HepG2 (cell line): ENCODE results near the gene VDR. TPM values are rescaled to one million over a fixed set of nuclear protein-coding genes. Genes with fewer than 3 reads are reported as not detected.
"Not testable (repeated sequence)": the region's sequence is repeated elsewhere in the genome, so short reads cannot be mapped to it uniquely, and the experiment has no call there.

ENCODE experiments used
- ATAC-seq: fragments of 200-7000 bp; cut with Tn5 transposase; 3 replicates; pipeline ENCODE4 v1.9.1; 2020; ENCODE audit warnings: mild to moderate bottlenecking, moderate library complexity
- BruUV-seq: library from RNA; stranded (reverse); fragments of 400-500 nt; replicated peaks from 2 replicates; lab custom pipeline; 2021; lab: Mats Ljungman, UMichigan
- CTCF ChIA-PET: fragments of 300-600 bp; formaldehyde crosslinking; extraction: SDS; loops from one replicate; lab custom pipeline; 2021; ENCODE audit warnings: low total read pairs, inconsistent platforms, low intra/inter-chr PET ratio; lab: Yijun Ruan, JAX
- POLR2A ChIA-PET: fragments of 350-600 bp; sonication (Branson Sonifier 250); formaldehyde crosslinking; loops from one replicate; lab custom pipeline; 2020; ENCODE audit warnings: antibody characterized with exemption, inconsistent platforms; lab: Yijun Ruan, JAX
- DNase-seq: peaks from one replicate; pipeline ENCODE4 v3.0.0-alpha.2; 2015; ENCODE audit warnings: low spot score
- FAIRE-seq: peaks from 3 replicates; lab custom pipeline; 2011; peaks lifted over from hg19 to GRCh38; lab: Jason Lieb, UNC
- H2AFZ ChIP-seq: one replicate; pipeline ENCODE4 v1.6.1; 2011; ENCODE audit warnings: low read length, inconsistent platforms
- H3K27ac ChIP-seq: fragments of 300-600 bp; 3 replicates; pipeline ENCODE4 v1.8.0; 2011; ENCODE audit warnings: mixed run types, mild to moderate bottlenecking, mixed read lengths, low read length, inconsistent platforms; ENCODE audit not compliant: insufficient read depth; ENCODE audit errors: extremely low read length
- H3K27me3 ChIP-seq, 2 experiments: fragments of 200-600 bp in 1 of 2; 2 replicates in 1 of 2; 3 replicates in 1 of 2; pipeline versions ENCODE4 v1.6.0 to v1.8.0; 2011; ENCODE audit warnings: low read length in 2 of 2, mild to moderate bottlenecking in 2 of 2, moderate library complexity in 2 of 2, inconsistent platforms in 1 of 2; ENCODE audit not compliant: insufficient read depth in 2 of 2, control insufficient read depth in 1 of 2
- H3K36me3 ChIP-seq, 2 experiments: fragments of 200-600 bp in 1 of 2; replicated peaks in 1 of 2; 2 replicates in 1 of 2; 3 replicates in 1 of 2; pipeline versions ENCODE4 v1.5.1 to v1.8.0; 2011; ENCODE audit warnings: low read length in 2 of 2, inconsistent platforms in 1 of 2; ENCODE audit not compliant: insufficient read depth in 2 of 2, control insufficient read depth in 1 of 2
- H3K4me1 ChIP-seq: 2 replicates; pipeline ENCODE4 v1.5.1; 2012; ENCODE audit warnings: low read length, inconsistent platforms; ENCODE audit not compliant: insufficient read depth
- H3K4me2 ChIP-seq: 2 replicates; pipeline ENCODE4 v1.6.0; 2011; ENCODE audit warnings: low read depth, low read length, inconsistent platforms
- H3K4me3 ChIP-seq, 3 experiments: fragments of 200-600 bp in 1 of 3; sonication (generic), shearing (Covaris generic) in 1 of 3; replicated peaks in 1 of 3; 2 replicates each; pipeline ENCODE4 v1.5.1; 2011 to 2016; ENCODE audit warnings: low read length in 3 of 3, inconsistent platforms in 2 of 3, low read depth in 2 of 3, mild to moderate bottlenecking in 2 of 3, control low read depth in 1 of 3, mixed read lengths in 1 of 3; ENCODE audit not compliant: insufficient read depth in 1 of 3
- H3K79me2 ChIP-seq: one replicate; pipeline ENCODE4 v1.6.1; 2011; ENCODE audit warnings: low read length, inconsistent platforms; ENCODE audit not compliant: insufficient read depth
- H3K9ac ChIP-seq: 2 replicates; pipeline ENCODE4 v1.6.0; 2011; ENCODE audit warnings: mild to moderate bottlenecking, low read depth, low read length, inconsistent platforms; ENCODE audit not compliant: insufficient read depth
- H3K9me3 ChIP-seq: 2 replicates; pipeline ENCODE4 v1.5.1; 2012; ENCODE audit warnings: mild to moderate bottlenecking, low read length
- H4K20me1 ChIP-seq: 2 replicates; pipeline ENCODE4 v1.6.0; 2011; ENCODE audit warnings: inconsistent platforms, mild to moderate bottlenecking, low read length, moderate library complexity; ENCODE audit not compliant: insufficient read depth
- KLF9 ChIP-seq: IDR thresholded peaks from 2 replicates; pipeline ENCODE4 v1.6.1; 2016; ENCODE audit warnings: low read depth
- PRDM15 ChIP-seq: sonication (generic); formaldehyde crosslinking; IDR thresholded peaks from 2 replicates; pipeline ENCODE4 v1.4.0; 2020; ENCODE audit warnings: missing genetic modification reagents
- RBM39 ChIP-seq: fragments of 200-400 bp; formaldehyde crosslinking; IDR thresholded peaks from one replicate; pipeline ENCODE4 v1.6.1; 2018; ENCODE audit warnings: antibody characterized with exemption, mild to moderate bottlenecking, low read depth, low read length; ENCODE audit not compliant: poor library complexity, severe bottlenecking
- ZMYM4 ChIP-seq: sonication (generic); formaldehyde crosslinking; IDR thresholded peaks from 2 replicates; pipeline ENCODE4 v1.8.1; 2023; ENCODE audit warnings: mild to moderate bottlenecking, missing genetic modification reagents
- ZNF33B ChIP-seq: sonication (generic); formaldehyde crosslinking; IDR thresholded peaks from 2 replicates; pipeline ENCODE4 v1.5.1; 2020; ENCODE audit warnings: mild to moderate bottlenecking, missing genetic modification reagents
- WGBS: methylation state at CpG from one replicate; pipeline ENCODE4 v1.1.6; 2017; ENCODE audit warnings: low lambda C conversion rate; 5-methylcytosine and 5-hydroxymethylcytosine counted together
- in situ Hi-C: cut with HindIII; loops from 2 replicates; pipeline ENCODE4 v1.10.0; 2017; ENCODE audit warnings: low pct_unique_long_range_greater_than_20kb; ENCODE audit not compliant: extremely low pct_ligation_motif_present
- intact Hi-C: fragments of 100-400 bp; cut with micrococcal nuclease; formaldehyde crosslinking; loops from one replicate; pipeline ENCODE4 v1.10.0; 2022; ENCODE audit not compliant: unreplicated experiment
- polyA plus RNA-seq, 8 experiments: library from polyadenylated mRNA; depleted of rRNA in 3 of 8; stranded (reverse) in 7 of 8; unstranded in 1 of 8; fragments of >200 nt; fragmentation: Illumina TruSeq in 4 of 8; extraction: Trizol in 4 of 8; gene quantifications; 2 replicates each; pipeline versions ENCODE4 v1.2.1 to v1.2.3, GENCODE V29; 2011 to 2016; ENCODE audit warnings: low read depth in 4 of 8, missing spikeins in 1 of 8, mixed read lengths in 1 of 8; ENCODE audit not compliant: insufficient read depth in 1 of 8
- total RNA-seq, 5 experiments: library from RNA; depleted of rRNA; stranded (reverse); fragments of >200 nt; fragmentation: Illumina TruSeq; extraction: Trizol; gene quantifications; 2 replicates each; pipeline ENCODE4 v1.2.3, GENCODE V29; 2016; ENCODE audit warnings: low read depth in 1 of 5
- TF ChIP-seq, protein P1 (sequence below): sonication (generic); formaldehyde crosslinking; conservative IDR thresholded peaks from 2 replicates; pipeline ENCODE4 v1.4.0; 2020; ENCODE audit warnings: missing genetic modification reagents
- TF ChIP-seq, protein P2 (sequence below): sonication (generic); formaldehyde crosslinking; IDR thresholded peaks from 2 replicates; pipeline ENCODE4 v1.5.1; 2020; ENCODE audit warnings: mild to moderate bottlenecking, missing genetic modification reagents, moderate library complexity

Gene VDR
- total and polyA plus RNA-seq, 2 of the 13 experiments (the other 11 are each of a cell fraction or from before 2014, with no cell fraction given): 0.08 to 0.33 TPM

DNA sequence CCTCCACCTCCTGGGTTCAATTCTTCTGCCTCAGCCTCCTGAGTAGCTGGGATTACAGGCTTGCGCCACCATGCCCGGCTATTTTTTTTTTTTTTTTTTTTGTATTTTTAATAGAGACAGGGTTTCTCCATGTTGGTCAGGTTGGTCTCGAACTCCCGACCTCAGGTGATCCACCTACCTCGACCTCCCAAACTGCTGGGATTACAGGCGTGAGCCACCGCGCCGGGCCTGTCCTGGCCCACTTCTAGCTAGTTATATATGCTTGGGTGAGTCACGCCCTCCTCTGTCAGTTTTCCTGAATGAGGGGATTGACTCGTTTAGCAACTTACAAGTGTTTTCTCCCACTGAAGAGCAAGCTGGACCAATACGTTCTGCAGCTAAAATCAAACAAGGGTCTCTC lies 62.3 kb downstream of the VDR start:
- in situ Hi-C loops, H3K4me3 ChIP-seq, intact Hi-C loops, DNase-seq, H3K79me2 ChIP-seq, H2AFZ ChIP-seq, H3K9ac ChIP-seq, H3K27ac ChIP-seq, POLR2A ChIA-PET, CTCF ChIA-PET, BruUV-seq, H3K27me3 ChIP-seq, H3K4me2 ChIP-seq, H4K20me1 ChIP-seq, ATAC-seq, H3K4me1 ChIP-seq, H3K36me3 ChIP-seq, FAIRE-seq, H3K9me3 ChIP-seq: not testable (repeated sequence)
- WGBS: 54% methylated on average over 11 of the region's 12 CpGs

- CTCF ChIA-PET: no interaction called here
- 12% methylated on average over 4 of the region's 4 CpGs for WGBS
- Histone ChIP-seq H3K79me2 (no peaks in the 10 kb centered on the region), H3K9me3 (no peaks in the 10 kb centered on the region), H3K9ac (no peak overlapping the region), H3K36me3 (no peaks in the 10 kb centered on the region), H3K4me1 (no peaks in the 10 kb centered on the region), H3K27me3 (peaks cover 0 to 1% of the 10 kb centered on the region in 2 experiments; a peak in 1 of 5 replicates), H3K4me2 (no peak overlapping the region), H2AFZ (no peak overlapping the region), H4K20me1 (no peaks in the 10 kb centered on the region), H3K27ac (no peak overlapping the region), H3K4me3 (no peak overlapping the region)
- FAIRE-seq (no peak), ATAC-seq (no peak), DNase-seq (no peak)
- TF ChIP-seq, protein P1, sequence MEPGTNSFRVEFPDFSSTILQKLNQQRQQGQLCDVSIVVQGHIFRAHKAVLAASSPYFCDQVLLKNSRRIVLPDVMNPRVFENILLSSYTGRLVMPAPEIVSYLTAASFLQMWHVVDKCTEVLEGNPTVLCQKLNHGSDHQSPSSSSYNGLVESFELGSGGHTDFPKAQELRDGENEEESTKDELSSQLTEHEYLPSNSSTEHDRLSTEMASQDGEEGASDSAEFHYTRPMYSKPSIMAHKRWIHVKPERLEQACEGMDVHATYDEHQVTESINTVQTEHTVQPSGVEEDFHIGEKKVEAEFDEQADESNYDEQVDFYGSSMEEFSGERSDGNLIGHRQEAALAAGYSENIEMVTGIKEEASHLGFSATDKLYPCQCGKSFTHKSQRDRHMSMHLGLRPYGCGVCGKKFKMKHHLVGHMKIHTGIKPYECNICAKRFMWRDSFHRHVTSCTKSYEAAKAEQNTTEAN (CRISPR knock-in tag): no peak
- TF ChIP-seq, protein P2, sequence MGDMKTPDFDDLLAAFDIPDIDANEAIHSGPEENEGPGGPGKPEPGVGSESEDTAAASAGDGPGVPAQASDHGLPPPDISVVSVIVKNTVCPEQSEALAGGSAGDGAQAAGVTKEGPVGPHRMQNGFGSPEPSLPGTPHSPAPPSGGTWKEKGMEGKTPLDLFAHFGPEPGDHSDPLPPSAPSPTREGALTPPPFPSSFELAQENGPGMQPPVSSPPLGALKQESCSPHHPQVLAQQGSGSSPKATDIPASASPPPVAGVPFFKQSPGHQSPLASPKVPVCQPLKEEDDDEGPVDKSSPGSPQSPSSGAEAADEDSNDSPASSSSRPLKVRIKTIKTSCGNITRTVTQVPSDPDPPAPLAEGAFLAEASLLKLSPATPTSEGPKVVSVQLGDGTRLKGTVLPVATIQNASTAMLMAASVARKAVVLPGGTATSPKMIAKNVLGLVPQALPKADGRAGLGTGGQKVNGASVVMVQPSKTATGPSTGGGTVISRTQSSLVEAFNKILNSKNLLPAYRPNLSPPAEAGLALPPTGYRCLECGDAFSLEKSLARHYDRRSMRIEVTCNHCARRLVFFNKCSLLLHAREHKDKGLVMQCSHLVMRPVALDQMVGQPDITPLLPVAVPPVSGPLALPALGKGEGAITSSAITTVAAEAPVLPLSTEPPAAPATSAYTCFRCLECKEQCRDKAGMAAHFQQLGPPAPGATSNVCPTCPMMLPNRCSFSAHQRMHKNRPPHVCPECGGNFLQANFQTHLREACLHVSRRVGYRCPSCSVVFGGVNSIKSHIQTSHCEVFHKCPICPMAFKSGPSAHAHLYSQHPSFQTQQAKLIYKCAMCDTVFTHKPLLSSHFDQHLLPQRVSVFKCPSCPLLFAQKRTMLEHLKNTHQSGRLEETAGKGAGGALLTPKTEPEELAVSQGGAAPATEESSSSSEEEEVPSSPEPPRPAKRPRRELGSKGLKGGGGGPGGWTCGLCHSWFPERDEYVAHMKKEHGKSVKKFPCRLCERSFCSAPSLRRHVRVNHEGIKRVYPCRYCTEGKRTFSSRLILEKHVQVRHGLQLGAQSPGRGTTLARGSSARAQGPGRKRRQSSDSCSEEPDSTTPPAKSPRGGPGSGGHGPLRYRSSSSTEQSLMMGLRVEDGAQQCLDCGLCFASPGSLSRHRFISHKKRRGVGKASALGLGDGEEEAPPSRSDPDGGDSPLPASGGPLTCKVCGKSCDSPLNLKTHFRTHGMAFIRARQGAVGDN (CRISPR knock-in tag): no peak
- TF ChIP-seq RBM39 (no peak), ZMYM4 (no peak), ZNF33B (CRISPR knock-in tag) (no peak), PRDM15 (CRISPR knock-in tag) (no peak), KLF9 (CRISPR knock-in tag) (no peak)
- POLR2A ChIA-PET: no interaction called here
- in situ Hi-C loops: no loop called here
- intact Hi-C loops: no loop called here
- BruUV-seq: no TSS peak
Measured at GRCh38 chr12:47841910-47842309, 62.9 kb downstream of the VDR start.
